Activated CD4-positive, alpha-beta T cell treated with anti-CD3 and anti-CD28 coated beads, Interleukin-2, amount 50 U/mL, for 48 hours (primary cell): ENCODE measurements around the gene SLC38A8.

Source experiments
- DNase-seq, 2 experiments: peaks; one replicate each; pipeline ENCODE4 v3.0.0-alpha.2; 2020

Gene SLC38A8

GRCh38 chr16:84042308-84042878 lies at the start of gene SLC38A8:
Gene SLC38A8 (minus strand): TSS chr16:84042795. CDS start chr16:84042157, 638 bp downstream.
- DNase-seq: no peak

GRCh38 chr16:84091460-84091859 lies 48.9 kb upstream of the SLC38A8 start:
- no peak for DNase-seq

- DNase-seq: no peak
These were observed 47.6 kb upstream of the SLC38A8 start for GRCh38 chr16:84090211-84090610.

- DNase-seq: peak; percentile 54 to 61
These were observed 46.2 kb upstream of the SLC38A8 start for GRCh38 chr16:84088695-84089395.

- no peak for DNase-seq
These were observed 45.0 kb upstream of the SLC38A8 start for GRCh38 chr16:84087466-84088151.

- DNase-seq: no peak
These were observed 44.4 kb upstream of the SLC38A8 start for GRCh38 chr16:84087001-84087400.

GRCh38 chr16:84086341-84086740 lies 43.7 kb upstream of the SLC38A8 start:
- no peak for DNase-seq

GRCh38 chr16:84085773-84086172 lies 43.2 kb upstream of the SLC38A8 start:
- no peak for DNase-seq

GRCh38 chr16:84085271-84085667 lies 42.7 kb upstream of the SLC38A8 start:
- DNase-seq: no peak

- DNase-seq: peak; percentile 67 to 75
These were observed 42.1 kb upstream of the SLC38A8 start for GRCh38 chr16:84084570-84085270.

GRCh38 chr16:84082835-84083569 lies 40.4 kb upstream of the SLC38A8 start:
- no peak for DNase-seq

GRCh38 chr16:84082110-84082509 lies 39.5 kb upstream of the SLC38A8 start:
- DNase-seq: no peak

- DNase-seq: no peak
These were observed 38.9 kb upstream of the SLC38A8 start for GRCh38 chr16:84081446-84081989.

GRCh38 chr16:84080813-84081212 lies 38.2 kb upstream of the SLC38A8 start:
- DNase-seq: no peak

- DNase-seq: no peak
These were observed 37.8 kb upstream of the SLC38A8 start for GRCh38 chr16:84080378-84080777.

GRCh38 chr16:84079664-84080063 lies 37.1 kb upstream of the SLC38A8 start:
- no peak for DNase-seq

- DNase-seq: no peak
These were observed 32.8 kb upstream of the SLC38A8 start for GRCh38 chr16:84075376-84075775.

- no peak for DNase-seq
These were observed 32.1 kb upstream of the SLC38A8 start for GRCh38 chr16:84074721-84075120.

- DNase-seq: no peak
These were observed 29.4 kb upstream of the SLC38A8 start for GRCh38 chr16:84072014-84072413.

- no peak for DNase-seq
These were observed 28.5 kb upstream of the SLC38A8 start for GRCh38 chr16:84071121-84071520.

- DNase-seq: no peak
These were observed 26.9 kb upstream of the SLC38A8 start for GRCh38 chr16:84069540-84069939.

GRCh38 chr16:84068783-84069462 lies 26.3 kb upstream of the SLC38A8 start:
- DNase-seq: no peak
